NB4 (cell line): ENCODE measurements around the gene ATOX1.

Experiments used
- POLR2A ChIP-seq: IDR thresholded peaks from 2 replicates; pipeline ENCODE4 v1.6.1; 2011; ENCODE audit warnings: mild to moderate bottlenecking; ENCODE audit not compliant: insufficient read length; ENCODE audit errors: extremely low read depth
- TF ChIP-seq, protein P1 (sequence below): IDR thresholded peaks from one replicate; pipeline ENCODE4 v1.5.1; 2012; ENCODE audit warnings: low read depth, low read length

DNA sequence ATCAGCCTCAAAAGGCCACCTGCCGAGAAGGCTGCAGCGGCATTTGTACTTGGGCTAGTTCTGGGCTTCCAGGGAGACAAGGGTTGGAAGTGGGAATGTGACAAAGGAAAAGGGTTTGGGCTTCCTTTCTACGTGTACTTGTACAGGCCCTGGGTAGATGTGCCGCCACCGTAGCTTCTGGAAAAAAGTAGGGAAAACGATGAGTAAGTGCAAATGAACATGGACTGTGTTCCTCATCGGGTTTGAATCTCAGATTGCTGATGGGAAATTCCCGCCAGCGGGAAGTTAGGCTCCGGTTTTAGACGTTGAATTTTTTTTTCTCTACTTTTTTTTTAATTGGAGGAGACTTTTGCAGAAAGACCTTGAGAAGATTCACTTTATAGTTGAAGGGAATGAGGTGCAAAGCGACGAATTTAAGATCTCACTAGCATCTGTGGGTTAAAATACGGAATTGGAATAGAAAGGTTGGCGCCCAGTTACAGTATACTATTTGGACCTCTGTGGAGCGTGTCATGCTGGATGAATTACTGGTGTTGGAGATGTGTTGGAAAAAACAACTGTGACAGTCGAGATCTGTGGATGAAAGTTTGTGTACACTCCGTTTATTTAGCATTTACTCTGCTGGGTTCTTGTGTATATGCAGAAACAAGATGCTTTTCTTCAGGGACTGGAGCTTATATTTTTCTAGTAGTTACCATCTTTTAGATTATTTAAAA is 14.6 kb upstream of the ATOX1 start:
- TF ChIP-seq, protein P1, sequence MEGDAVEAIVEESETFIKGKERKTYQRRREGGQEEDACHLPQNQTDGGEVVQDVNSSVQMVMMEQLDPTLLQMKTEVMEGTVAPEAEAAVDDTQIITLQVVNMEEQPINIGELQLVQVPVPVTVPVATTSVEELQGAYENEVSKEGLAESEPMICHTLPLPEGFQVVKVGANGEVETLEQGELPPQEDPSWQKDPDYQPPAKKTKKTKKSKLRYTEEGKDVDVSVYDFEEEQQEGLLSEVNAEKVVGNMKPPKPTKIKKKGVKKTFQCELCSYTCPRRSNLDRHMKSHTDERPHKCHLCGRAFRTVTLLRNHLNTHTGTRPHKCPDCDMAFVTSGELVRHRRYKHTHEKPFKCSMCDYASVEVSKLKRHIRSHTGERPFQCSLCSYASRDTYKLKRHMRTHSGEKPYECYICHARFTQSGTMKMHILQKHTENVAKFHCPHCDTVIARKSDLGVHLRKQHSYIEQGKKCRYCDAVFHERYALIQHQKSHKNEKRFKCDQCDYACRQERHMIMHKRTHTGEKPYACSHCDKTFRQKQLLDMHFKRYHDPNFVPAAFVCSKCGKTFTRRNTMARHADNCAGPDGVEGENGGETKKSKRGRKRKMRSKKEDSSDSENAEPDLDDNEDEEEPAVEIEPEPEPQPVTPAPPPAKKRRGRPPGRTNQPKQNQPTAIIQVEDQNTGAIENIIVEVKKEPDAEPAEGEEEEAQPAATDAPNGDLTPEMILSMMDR: no peak
- TF ChIP-seq POLR2A: no peak
